Ramos (cell line): Measurements from ENCODE around the gene ASAP2.

Source experiments
- in situ Hi-C: fragments of 300-500 bp; cut with MboI; formaldehyde crosslinking; loops from one replicate; pipeline ENCODE4 v1.14.3; 2022; ENCODE audit warnings: low sequenced_read_pairs; ENCODE audit not compliant: unreplicated experiment

ASAP2 gene

DNA sequence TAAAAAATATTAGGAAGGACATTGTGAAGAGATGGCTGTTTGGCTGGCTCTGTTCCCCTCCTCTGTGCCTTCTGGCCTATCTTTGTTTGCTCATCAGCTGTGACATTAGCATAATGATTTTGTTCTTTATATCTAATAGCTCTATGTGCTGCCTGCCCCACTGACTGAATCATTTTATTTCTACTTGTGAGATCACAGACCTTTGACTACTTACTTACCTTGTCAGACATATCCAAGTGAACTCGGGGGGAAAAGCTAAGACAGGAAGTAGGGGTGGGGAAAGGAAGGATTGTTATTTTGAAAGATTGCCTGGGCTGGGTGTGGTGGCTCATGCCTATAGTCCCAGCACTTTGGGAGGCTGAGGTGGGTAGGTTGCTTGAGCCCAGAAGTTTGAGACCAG lies 104.2 kb downstream of the ASAP2 start:
- in situ Hi-C loops: no loop called here

- in situ Hi-C loops: no loop called here
Observed at GRCh38 chr2:9311488-9311887, 104.9 kb downstream of the ASAP2 start.

- in situ Hi-C loops: no loop called here
Observed at GRCh38 chr2:9312591-9312990, 106.0 kb downstream of the ASAP2 start.

DNA sequence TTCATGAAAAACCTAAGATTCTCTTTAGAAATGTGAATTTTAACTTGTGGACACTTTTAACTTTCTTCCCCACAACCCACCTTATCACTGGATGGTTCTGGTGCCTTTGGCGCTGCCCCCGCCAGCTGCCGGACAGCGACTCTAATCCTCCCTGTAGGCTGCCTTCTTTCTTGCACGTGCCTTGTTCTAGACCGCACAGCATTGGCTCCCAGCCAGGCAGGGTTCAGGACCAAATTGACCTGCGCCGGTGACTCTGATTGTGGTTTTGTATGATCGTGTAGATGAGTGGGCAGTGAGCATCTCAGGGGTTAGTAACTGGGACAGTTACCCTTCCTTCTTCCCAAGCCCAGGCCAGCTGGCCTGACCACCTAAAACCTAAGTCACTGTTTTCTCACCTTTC lies 106.8 kb downstream of the ASAP2 start:
- in situ Hi-C loops: no loop called here

GRCh38 chr2:9315280-9315847 lies 108.8 kb downstream of the ASAP2 start:
- in situ Hi-C loops: no loop called here

- in situ Hi-C loops: no loop called here
Observed at GRCh38 chr2:9317559-9317958, 110.9 kb downstream of the ASAP2 start.

GRCh38 chr2:9318461-9319337 lies 112.1 kb downstream of the ASAP2 start:
- in situ Hi-C loops: no loop called here

DNA sequence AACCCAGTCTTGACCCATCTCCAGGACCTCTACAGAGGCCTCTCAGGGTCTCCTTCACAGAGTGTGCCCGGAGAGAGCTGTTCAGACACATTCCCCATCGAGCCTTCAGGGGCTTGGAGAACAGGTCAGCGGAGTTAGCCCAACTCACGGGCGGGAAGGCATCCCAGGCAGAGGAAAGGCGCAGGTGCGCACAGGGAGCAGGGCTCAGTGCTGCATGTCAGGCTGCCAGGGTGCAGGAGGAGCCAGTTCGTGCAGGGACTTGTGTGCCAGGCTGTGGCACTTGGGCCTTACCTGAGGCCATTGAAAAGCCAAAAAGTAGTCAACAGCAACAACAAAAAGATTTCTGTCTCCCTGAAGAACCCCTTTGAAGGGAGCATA lies 112.7 kb downstream of the ASAP2 start:
- in situ Hi-C loops: no loop called here

DNA sequence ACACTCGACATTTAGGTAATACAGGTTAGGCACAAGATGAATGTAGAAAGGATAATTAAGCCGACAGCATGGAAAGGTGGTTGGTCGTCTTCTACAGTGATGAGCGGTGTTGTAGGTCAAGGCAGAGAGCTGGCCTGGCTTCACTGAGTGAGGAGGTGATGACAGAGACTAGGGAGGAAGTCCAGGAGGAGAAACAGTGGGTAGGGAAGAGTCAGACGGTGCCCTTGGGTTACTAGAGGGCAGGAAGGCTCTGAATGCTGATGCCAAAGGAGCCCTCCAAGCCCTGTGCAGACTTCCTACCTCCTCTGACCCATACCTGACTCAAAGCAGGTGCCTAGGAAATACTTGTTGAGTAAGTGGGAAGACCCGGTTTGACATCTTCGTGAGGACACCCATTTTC lies 116.0 kb downstream of the ASAP2 start:
- in situ Hi-C loops: no loop called here

DNA sequence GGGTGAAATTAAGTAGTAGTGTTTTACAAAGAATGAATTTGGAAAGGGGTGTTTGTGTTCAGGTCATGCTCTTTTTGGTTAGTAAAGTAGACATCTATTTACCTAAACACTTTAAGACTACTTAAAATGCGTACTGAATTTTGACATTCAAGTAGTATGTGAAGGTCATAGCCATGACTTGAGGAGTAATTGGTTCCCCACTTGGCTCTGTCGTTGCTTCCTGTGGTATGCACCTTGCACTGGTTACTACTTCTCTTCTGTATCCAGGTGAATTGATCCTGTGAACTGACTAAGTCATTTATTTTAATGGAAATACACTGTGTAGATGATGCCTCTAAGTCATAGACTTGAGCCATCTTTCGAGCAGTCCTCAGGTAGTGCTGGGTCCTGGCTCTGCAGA lies 118.8 kb downstream of the ASAP2 start:
- in situ Hi-C loops: no loop called here

- in situ Hi-C loops: no loop called here
Observed at GRCh38 chr2:9326975-9327374, 120.4 kb downstream of the ASAP2 start.

GRCh38 chr2:9327873-9328352 lies 121.3 kb downstream of the ASAP2 start:
- in situ Hi-C loops: no loop called here

DNA sequence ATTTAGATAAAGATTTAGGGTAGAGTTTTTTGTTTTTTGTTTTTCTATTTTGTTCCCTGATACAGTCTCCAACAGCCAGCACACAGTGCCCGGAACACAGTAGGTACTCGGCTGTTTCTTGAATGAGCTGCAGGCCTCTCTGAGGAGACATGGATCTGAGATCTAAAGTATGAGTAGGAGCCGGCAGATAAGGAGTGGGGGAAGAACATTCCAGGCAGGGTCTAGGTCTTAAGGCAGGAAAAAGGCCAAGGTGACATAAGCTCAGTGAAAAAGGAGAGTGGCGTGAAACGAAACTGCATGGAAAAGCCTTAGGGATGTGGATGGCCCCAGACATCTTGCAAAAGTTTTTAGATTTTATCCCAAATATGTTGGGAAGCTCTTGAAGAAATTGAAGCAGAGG lies 122.3 kb downstream of the ASAP2 start:
- in situ Hi-C loops: no loop called here

DNA sequence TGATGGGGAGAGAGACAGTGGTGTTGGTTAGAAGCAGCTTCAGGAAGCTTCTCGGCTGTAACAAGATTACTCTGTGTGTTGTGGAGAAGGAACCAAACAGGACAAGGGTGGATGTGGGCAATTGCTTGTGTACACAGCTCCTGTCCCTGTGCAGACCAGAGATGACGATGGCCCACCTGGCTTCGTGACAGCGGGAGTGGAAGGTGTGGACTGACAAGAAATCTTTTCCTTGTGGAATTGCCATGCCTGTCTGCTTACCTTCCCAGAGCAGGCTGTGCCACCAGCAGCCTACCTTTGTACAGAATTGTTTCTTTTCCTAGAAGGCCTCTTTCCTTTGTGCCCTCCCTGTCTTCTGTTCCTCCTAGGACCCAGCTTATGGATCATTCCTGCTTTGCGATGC lies 122.9 kb downstream of the ASAP2 start:
- in situ Hi-C loops: no loop called here

DNA sequence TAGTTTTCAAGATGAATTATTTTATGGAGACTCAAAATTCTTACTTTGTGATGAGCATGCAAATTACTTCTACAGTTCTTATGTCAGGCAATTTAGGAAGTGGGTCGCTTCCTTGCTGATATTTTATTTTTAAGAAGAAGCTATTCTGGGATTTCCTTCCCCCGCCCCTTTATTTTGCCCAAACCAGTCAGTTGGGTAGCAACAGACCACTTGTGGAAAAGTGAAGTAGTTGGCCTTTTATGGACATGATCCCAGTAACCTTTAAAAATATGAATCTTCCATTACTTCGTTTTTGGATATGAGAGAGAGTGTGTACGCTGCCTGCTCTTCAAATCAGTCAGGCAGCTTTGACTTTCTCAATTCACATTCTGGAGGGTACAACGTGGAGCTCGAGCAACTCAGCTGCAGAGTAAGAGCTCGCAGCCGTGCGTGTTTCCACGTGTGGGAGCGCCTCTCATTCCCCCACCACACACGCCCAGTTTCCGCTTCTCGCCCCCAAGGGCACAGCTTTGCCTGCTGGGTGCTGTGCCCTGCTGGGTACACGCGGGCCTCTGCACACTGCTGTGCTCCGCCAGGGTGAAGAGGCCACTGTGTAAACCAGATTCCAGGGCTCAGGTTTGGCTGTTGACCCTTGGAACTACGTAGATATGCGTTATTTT lies 124.1 kb downstream of the ASAP2 start:
- in situ Hi-C loops: no loop called here

GRCh38 chr2:9331704-9332103 lies 125.1 kb downstream of the ASAP2 start:
- in situ Hi-C loops: no loop called here

GRCh38 chr2:9332136-9332852 lies 125.7 kb downstream of the ASAP2 start:
- in situ Hi-C loops: no loop called here

DNA sequence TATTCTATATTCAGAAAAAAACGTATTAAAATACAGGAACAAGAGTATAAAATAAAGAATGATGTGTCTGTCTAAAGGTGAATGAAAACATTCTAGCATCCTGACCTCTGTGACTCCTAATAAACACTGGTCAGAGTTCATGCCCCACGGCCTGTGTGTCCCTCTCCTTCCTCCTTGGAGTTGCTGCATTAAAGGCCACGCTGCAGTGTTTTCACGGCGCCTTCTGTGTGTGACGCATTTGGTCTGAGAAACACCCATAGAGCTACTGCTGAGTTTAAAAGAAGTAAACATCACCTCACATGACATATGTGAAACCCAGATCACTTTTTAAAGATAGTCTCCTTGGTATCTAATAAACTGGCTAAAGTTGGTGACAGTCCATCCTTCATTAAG lies 126.2 kb downstream of the ASAP2 start:
- in situ Hi-C loops: no loop called here

- in situ Hi-C loops: no loop called here
Observed at GRCh38 chr2:9333591-9334171, 127.1 kb downstream of the ASAP2 start.

DNA sequence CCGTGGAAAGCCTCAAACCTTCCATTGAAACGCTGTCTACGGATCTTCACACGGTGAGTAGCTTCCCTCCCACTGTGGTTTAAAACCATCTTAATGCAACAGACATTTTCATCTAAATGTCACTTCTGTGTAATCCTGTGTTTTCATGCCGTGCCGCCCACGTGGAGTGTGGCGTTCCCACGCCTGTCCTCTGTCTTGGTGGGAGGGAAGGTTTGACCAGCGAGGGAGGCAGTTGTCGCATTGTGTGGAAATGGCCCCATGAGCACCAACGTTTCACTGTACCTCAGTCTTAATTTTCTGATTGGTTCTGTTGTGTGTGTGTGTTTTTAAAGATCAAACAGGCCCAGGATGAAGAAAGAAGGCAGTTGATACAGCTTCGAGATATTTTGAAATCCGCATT lies 128.1 kb downstream of the ASAP2 start:
- in situ Hi-C loops: no loop called here
